HCT116 (cell line): ENCODE data around the gene CPNE7. TPM values are rescaled to one million over a fixed set of nuclear protein-coding genes. Genes with fewer than 3 reads are reported as not detected.

Experiments
- ATAC-seq: fragments of 200-7000 bp; cut with Tn5 transposase; 2 replicates; pipeline ENCODE4 v1.9.1; 2020; ENCODE audit warnings: mild to moderate bottlenecking, moderate library complexity
- BruUV-seq: library from RNA; stranded (reverse); fragments of 400-500 nt; replicated peaks from 2 replicates; lab custom pipeline; 2021; lab: Mats Ljungman, UMichigan
- CTCF ChIA-PET: fragments of 300-600 bp; sonication (Branson Sonifier 250); formaldehyde crosslinking; loops from one replicate; lab custom pipeline; 2021; ENCODE audit warnings: antibody characterized with exemption; lab: Charles Lee
- POLR2A ChIA-PET: fragments of 300-600, 350-600 bp; sonication (Branson Sonifier 250); formaldehyde crosslinking; loops from one replicate; lab custom pipeline; 2021; ENCODE audit warnings: antibody characterized with exemption; lab: Charles Lee
- RAD21 ChIA-PET, 2 experiments: fragments of 300-600 bp; sonication (Branson Sonifier 250); formaldehyde crosslinking; loops; one replicate each; lab custom pipeline; 2023; ENCODE audit warnings: low total read pairs in 2 of 2; ENCODE audit not compliant: uncharacterized antibody in 2 of 2, unreplicated experiment in 2 of 2, low non-redundant PET in 1 of 2; lab: Charles Lee
- DNase-seq: peaks from one replicate; pipeline ENCODE4 v3.0.0-alpha.2; 2010; ENCODE audit warnings: low read depth, low spot score
- H2AFZ ChIP-seq: fragments of 200-600 bp; shearing (Covaris generic), sonication (generic); 2 replicates; pipeline ENCODE4 v1.6.1; 2017; ENCODE audit warnings: low read depth, mixed run types, mixed read lengths, antibody characterized with exemption, low read length; ENCODE audit not compliant: poor library complexity, severe bottlenecking
- H3K27ac ChIP-seq: 2 replicates; pipeline ENCODE4 v1.5.1; 2012; ENCODE audit warnings: low read depth, low read length
- H3K27me3 ChIP-seq: fragments of 200-600 bp; sonication (generic); 2 replicates; pipeline ENCODE4 v1.6.1; 2016; ENCODE audit warnings: mixed run types, low read length, mixed read lengths; ENCODE audit not compliant: insufficient read depth
- H3K36me3 ChIP-seq, 2 experiments: fragments of 200-500 bp in 1 of 2; fragments of 200-600 bp in 1 of 2; sonication (Bioruptor generic) in 1 of 2; sonication (generic) in 1 of 2; 2 replicates each; pipeline versions ENCODE4 v1.5.1 to v1.6.1; 2014 to 2016; ENCODE audit warnings: low read length in 2 of 2, inconsistent platforms in 1 of 2, mixed read lengths in 1 of 2, mixed run types in 1 of 2; ENCODE audit not compliant: insufficient read depth in 2 of 2, control insufficient read depth in 1 of 2
- H3K4me1 ChIP-seq, 2 experiments: fragments of 200-600 bp in 1 of 2; sonication (generic) in 1 of 2; 2 replicates each; pipeline versions ENCODE4 v1.5.1 to v1.6.1; 2012 to 2017; ENCODE audit warnings: low read length in 2 of 2, inconsistent platforms in 1 of 2, mild to moderate bottlenecking in 1 of 2, mixed read lengths in 1 of 2, mixed run types in 1 of 2, moderate library complexity in 1 of 2; ENCODE audit not compliant: insufficient read depth in 2 of 2, control insufficient read depth in 1 of 2
- H3K4me2 ChIP-seq: fragments of 200-600 bp; sonication (generic); 2 replicates; pipeline ENCODE4 v1.6.1; 2017; ENCODE audit warnings: mixed run types, low read length, mixed read lengths
- H3K4me3 ChIP-seq, 2 experiments: fragments of 200-600 bp in 1 of 2; sonication (generic) in 1 of 2; replicated peaks in 1 of 2; 2 replicates each; pipeline ENCODE4 v1.5.1; 2011 to 2016; ENCODE audit warnings: low read length in 2 of 2, control low read depth in 1 of 2, low read depth in 1 of 2, mild to moderate bottlenecking in 1 of 2, mixed read lengths in 1 of 2, mixed run types in 1 of 2
- H3K79me2 ChIP-seq: fragments of 200-600 bp; sonication (generic); 2 replicates; pipeline ENCODE4 v1.6.1; 2017; ENCODE audit warnings: mild to moderate bottlenecking, mixed run types, low read length, moderate library complexity, mixed read lengths; ENCODE audit not compliant: insufficient read depth
- H3K9ac ChIP-seq: fragments of 200-600 bp; sonication (generic); 2 replicates; pipeline ENCODE4 v1.6.1; 2016; ENCODE audit warnings: low read length, mixed read lengths
- H3K9me2 ChIP-seq: fragments of 200-600 bp; sonication (generic), shearing (Covaris generic); 2 replicates; pipeline ENCODE4 v1.6.1; 2017; ENCODE audit warnings: mixed run types, mild to moderate bottlenecking, moderate library complexity; ENCODE audit not compliant: insufficient read depth
- H3K9me3 ChIP-seq, 2 experiments: fragments of 200-500 bp in 1 of 2; fragments of 200-600 bp in 1 of 2; sonication (Bioruptor generic) in 1 of 2; sonication (generic) in 1 of 2; 2 replicates each; pipeline ENCODE4 v1.6.1; 2014 to 2017; ENCODE audit warnings: low read length in 2 of 2, mixed read lengths in 2 of 2, inconsistent platforms in 1 of 2, low read depth in 1 of 2, mild to moderate bottlenecking in 1 of 2, mixed run types in 1 of 2, moderate library complexity in 1 of 2; ENCODE audit not compliant: control insufficient read depth in 1 of 2, insufficient read depth in 1 of 2
- H4K20me1 ChIP-seq: fragments of 200-600 bp; sonication (generic), shearing (Covaris generic); 2 replicates; pipeline ENCODE4 v1.6.1; 2017; ENCODE audit warnings: mixed run types, mild to moderate bottlenecking, moderate library complexity; ENCODE audit not compliant: insufficient read depth
- CBX3 ChIP-seq: IDR thresholded peaks from 2 replicates; pipeline ENCODE4 v1.6.1; 2012; ENCODE audit warnings: low read depth
- CEBPB ChIP-seq: IDR thresholded peaks from 2 replicates; pipeline ENCODE4 v1.6.1; 2012; ENCODE audit warnings: low read depth
- EGR1 ChIP-seq: IDR thresholded peaks from 2 replicates; pipeline ENCODE4 v1.6.1; 2012; ENCODE audit warnings: low read depth
- ELF1 ChIP-seq: IDR thresholded peaks from 2 replicates; pipeline ENCODE4 v1.6.1; 2012; ENCODE audit warnings: low read depth, borderline replicate concordance
- EZH2 ChIP-seq: fragments of 200-600 bp; sonication (generic); IDR thresholded peaks from 2 replicates; pipeline ENCODE4 v1.6.1; 2017; ENCODE audit warnings: antibody characterized with exemption, mixed run types
- EZH2phosphoT487 ChIP-seq: fragments of 200-600 bp; IDR thresholded peaks from 2 replicates; pipeline ENCODE4 v1.6.1; 2018; ENCODE audit warnings: antibody characterized with exemption, borderline replicate concordance
- POLR2A ChIP-seq: IDR thresholded peaks from 2 replicates; pipeline ENCODE4 v1.7.0; 2011; ENCODE audit warnings: borderline replicate concordance; ENCODE audit not compliant: insufficient read depth, insufficient read length; ENCODE audit errors: extremely low read depth
- POLR2AphosphoS5 ChIP-seq: IDR thresholded peaks from 2 replicates; pipeline ENCODE4 v1.6.1; 2011; ENCODE audit warnings: mild to moderate bottlenecking, low read depth, low read length, moderate library complexity
- RAD21 ChIP-seq: IDR thresholded peaks from 2 replicates; pipeline ENCODE4 v1.6.1; 2012; ENCODE audit warnings: low read depth, mild to moderate bottlenecking
- SRF ChIP-seq: IDR thresholded peaks from 2 replicates; pipeline ENCODE4 v1.6.1; 2012; ENCODE audit warnings: low read depth
- TCF7L2 ChIP-seq: IDR thresholded peaks from 2 replicates; pipeline ENCODE4 v1.7.0; 2011; ENCODE audit warnings: borderline replicate concordance, inconsistent platforms; ENCODE audit not compliant: insufficient read depth, insufficient read length; ENCODE audit errors: extremely low read depth
- YY1 ChIP-seq: IDR thresholded peaks from 2 replicates; pipeline ENCODE4 v1.6.1; 2011; ENCODE audit warnings: low read length, low read depth, moderate library complexity, mild to moderate bottlenecking; ENCODE audit not compliant: insufficient replicate concordance; ENCODE audit errors: extremely low read depth
- intact Hi-C: fragments of 100-400 bp; cut with micrococcal nuclease; formaldehyde crosslinking; loops from 2 replicates; pipeline ENCODE4 v1.10.0; 2022
- total RNA-seq: library from RNA; stranded (reverse); gene quantifications from one replicate; pipeline ENCODE4 v1.2.1, GENCODE V29; 2021; ENCODE audit not compliant: unreplicated experiment
- TF ChIP-seq, protein P1 (sequence below): IDR thresholded peaks from 2 replicates; pipeline ENCODE4 v1.6.1; 2011; ENCODE audit warnings: mild to moderate bottlenecking, low read length, moderate library complexity; ENCODE audit not compliant: insufficient replicate concordance; ENCODE audit errors: extremely low read depth
- TF ChIP-seq, protein P2 (sequence below), 3 experiments: fragments of 200-600 bp in 1 of 3; sonication (generic) in 1 of 3; IDR thresholded peaks in 2 of 3; conservative IDR thresholded peaks in 1 of 3; 2 replicates each; pipeline ENCODE4 v1.5.1; 2012 to 2017; ENCODE audit warnings: low read depth in 2 of 3, low read length in 2 of 3, antibody characterized with exemption in 1 of 3, borderline replicate concordance in 1 of 3, control low read depth in 1 of 3, mild to moderate bottlenecking in 1 of 3, mixed read lengths in 1 of 3, mixed run types in 1 of 3, moderate library complexity in 1 of 3; ENCODE audit not compliant: insufficient read depth in 1 of 3
- TF ChIP-seq, protein P3 (sequence below): IDR thresholded peaks from 2 replicates; pipeline ENCODE4 v1.6.1; 2012
- TF ChIP-seq, protein P4 (sequence below): IDR thresholded peaks from 2 replicates; pipeline ENCODE4 v1.6.1; 2012; ENCODE audit warnings: low read depth

The CPNE7 gene
- total RNA-seq, 1 experiment from 2014 or later, result 201 TPM

DNA sequence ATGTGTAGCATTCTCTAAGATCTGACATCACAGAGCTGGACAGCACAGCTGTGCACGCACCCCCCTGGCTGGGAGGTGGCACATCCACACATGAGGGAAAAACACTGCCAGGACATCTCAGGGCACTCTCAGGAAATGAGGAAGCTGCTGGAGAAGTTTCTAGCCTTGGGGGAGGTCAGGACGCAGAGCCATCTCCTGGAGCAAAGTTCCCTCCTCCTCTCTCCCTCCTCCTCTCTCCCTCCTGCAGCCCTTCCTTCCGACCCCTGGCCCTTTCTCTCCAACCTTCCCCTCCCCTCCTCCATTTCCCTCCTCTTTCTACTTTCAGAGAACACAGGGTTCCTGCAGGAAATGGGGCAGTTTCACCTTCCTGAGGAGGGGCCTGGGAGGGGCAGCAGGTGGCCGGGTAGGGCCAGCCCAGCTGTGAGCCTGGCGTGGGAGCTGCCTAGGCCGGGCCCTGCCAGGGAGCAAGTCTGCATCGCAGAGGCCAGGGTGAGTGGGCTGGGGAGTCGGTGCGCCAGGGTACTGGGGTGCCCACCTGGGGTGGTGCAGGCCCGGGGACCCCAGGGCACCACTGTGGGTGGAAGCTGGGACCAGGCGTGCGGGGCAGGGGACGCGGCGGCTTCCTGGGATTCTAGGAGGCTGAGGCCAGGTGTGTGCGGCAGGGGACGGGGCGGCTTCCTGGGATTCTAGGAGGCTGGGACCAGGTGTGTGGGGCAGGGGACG is 37.8 kb downstream of the CPNE7 start, which contains the start of gene DPEP1:
TSS of gene DPEP1 (plus strand) at position 412 of the 723 bp plus-strand sequence. CDS start 16,769 bp downstream, outside the sequence.
- CTCF ChIA-PET, result interaction anchor here (1.1 to 2.6 kb wide), 2 partner anchors 12 to 19 kb away, joined by 4 to 16 read pairs; no protein-coding TSS in a partner anchor
- intact Hi-C loops, result no loop called here
- ATAC-seq, result no peak
- Histone ChIP-seq H3K79me2 (no peaks in the 10 kb centered on the region), H3K27ac (no peak within 1 kb of the TSS; the same call in 1 of the 2 replicates), H3K36me3 (no peaks in the 10 kb centered on the region), H2AFZ (no peak within 1 kb of the TSS), H3K27me3 (no peaks in the 10 kb centered on the region), H3K4me3 (no peak within 1 kb of the TSS), H3K4me2 (no peak within 1 kb of the TSS), H3K4me1 (peaks cover 21 to 36% of the 10 kb centered on the region in 2 experiments), H3K9ac (no peak within 1 kb of the TSS), H4K20me1 (no peaks in the 10 kb centered on the region), H3K9me2 (no peaks in the 10 kb centered on the region), H3K9me3 (no peaks in the 10 kb centered on the region)
- no TSS peak for BruUV-seq
- POLR2A ChIA-PET, result no interaction called here
- no peak for DNase-seq
- TF ChIP-seq, protein P1, sequence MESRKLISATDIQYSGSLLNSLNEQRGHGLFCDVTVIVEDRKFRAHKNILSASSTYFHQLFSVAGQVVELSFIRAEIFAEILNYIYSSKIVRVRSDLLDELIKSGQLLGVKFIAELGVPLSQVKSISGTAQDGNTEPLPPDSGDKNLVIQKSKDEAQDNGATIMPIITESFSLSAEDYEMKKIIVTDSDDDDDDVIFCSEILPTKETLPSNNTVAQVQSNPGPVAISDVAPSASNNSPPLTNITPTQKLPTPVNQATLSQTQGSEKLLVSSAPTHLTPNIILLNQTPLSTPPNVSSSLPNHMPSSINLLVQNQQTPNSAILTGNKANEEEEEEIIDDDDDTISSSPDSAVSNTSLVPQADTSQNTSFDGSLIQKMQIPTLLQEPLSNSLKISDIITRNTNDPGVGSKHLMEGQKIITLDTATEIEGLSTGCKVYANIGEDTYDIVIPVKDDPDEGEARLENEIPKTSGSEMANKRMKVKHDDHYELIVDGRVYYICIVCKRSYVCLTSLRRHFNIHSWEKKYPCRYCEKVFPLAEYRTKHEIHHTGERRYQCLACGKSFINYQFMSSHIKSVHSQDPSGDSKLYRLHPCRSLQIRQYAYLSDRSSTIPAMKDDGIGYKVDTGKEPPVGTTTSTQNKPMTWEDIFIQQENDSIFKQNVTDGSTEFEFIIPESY, result no peak
- no peak for TF ChIP-seq EZH2phosphoT487
- TF ChIP-seq POLR2A, result no peak
- no peak for TF ChIP-seq CBX3
- TF ChIP-seq POLR2AphosphoS5, result no peak
- TF ChIP-seq ELF1, result no peak
- TF ChIP-seq EGR1, result no peak
- TF ChIP-seq CEBPB, result no peak
- TF ChIP-seq RAD21, result no peak
- no peak for TF ChIP-seq TCF7L2
- TF ChIP-seq, protein P2, sequence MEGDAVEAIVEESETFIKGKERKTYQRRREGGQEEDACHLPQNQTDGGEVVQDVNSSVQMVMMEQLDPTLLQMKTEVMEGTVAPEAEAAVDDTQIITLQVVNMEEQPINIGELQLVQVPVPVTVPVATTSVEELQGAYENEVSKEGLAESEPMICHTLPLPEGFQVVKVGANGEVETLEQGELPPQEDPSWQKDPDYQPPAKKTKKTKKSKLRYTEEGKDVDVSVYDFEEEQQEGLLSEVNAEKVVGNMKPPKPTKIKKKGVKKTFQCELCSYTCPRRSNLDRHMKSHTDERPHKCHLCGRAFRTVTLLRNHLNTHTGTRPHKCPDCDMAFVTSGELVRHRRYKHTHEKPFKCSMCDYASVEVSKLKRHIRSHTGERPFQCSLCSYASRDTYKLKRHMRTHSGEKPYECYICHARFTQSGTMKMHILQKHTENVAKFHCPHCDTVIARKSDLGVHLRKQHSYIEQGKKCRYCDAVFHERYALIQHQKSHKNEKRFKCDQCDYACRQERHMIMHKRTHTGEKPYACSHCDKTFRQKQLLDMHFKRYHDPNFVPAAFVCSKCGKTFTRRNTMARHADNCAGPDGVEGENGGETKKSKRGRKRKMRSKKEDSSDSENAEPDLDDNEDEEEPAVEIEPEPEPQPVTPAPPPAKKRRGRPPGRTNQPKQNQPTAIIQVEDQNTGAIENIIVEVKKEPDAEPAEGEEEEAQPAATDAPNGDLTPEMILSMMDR (IDR thresholded peaks at IDR 0.05 in 2 of 3, conservative IDR thresholded peaks at IDR 0.05 in 1 of 3; ENCODE audit: borderline replicate concordance in 1 of 3, insufficient read depth in 1 of 3, low read depth in 2 of 3, low read length in 2 of 3), result no peak
- TF ChIP-seq YY1, result no peak
- no peak for TF ChIP-seq SRF
- TF ChIP-seq, protein P3, sequence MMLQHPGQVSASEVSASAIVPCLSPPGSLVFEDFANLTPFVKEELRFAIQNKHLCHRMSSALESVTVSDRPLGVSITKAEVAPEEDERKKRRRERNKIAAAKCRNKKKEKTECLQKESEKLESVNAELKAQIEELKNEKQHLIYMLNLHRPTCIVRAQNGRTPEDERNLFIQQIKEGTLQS, result no peak
- TF ChIP-seq EZH2, result no peak
- TF ChIP-seq, protein P4, sequence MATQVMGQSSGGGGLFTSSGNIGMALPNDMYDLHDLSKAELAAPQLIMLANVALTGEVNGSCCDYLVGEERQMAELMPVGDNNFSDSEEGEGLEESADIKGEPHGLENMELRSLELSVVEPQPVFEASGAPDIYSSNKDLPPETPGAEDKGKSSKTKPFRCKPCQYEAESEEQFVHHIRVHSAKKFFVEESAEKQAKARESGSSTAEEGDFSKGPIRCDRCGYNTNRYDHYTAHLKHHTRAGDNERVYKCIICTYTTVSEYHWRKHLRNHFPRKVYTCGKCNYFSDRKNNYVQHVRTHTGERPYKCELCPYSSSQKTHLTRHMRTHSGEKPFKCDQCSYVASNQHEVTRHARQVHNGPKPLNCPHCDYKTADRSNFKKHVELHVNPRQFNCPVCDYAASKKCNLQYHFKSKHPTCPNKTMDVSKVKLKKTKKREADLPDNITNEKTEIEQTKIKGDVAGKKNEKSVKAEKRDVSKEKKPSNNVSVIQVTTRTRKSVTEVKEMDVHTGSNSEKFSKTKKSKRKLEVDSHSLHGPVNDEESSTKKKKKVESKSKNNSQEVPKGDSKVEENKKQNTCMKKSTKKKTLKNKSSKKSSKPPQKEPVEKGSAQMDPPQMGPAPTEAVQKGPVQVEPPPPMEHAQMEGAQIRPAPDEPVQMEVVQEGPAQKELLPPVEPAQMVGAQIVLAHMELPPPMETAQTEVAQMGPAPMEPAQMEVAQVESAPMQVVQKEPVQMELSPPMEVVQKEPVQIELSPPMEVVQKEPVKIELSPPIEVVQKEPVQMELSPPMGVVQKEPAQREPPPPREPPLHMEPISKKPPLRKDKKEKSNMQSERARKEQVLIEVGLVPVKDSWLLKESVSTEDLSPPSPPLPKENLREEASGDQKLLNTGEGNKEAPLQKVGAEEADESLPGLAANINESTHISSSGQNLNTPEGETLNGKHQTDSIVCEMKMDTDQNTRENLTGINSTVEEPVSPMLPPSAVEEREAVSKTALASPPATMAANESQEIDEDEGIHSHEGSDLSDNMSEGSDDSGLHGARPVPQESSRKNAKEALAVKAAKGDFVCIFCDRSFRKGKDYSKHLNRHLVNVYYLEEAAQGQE, result no peak
- RAD21 ChIA-PET, result interaction anchor here in 1 of 2 experiments (0.9 kb wide), 1 partner anchor 29 kb away, joined by 3 read pairs; no protein-coding TSS in a partner anchor
